GM12872 (cell line): Measurements from ENCODE around the gene SPEM2.

Experiments
- CTCF ChIP-seq: IDR thresholded peaks from 3 replicates; pipeline ENCODE4 v1.5.1; 2011; ENCODE audit warnings: low read depth, mild to moderate bottlenecking, low read length, moderate library complexity; ENCODE audit not compliant: insufficient read depth

The SPEM2 gene

GRCh38 chr17:7425316-7425715, at the start of gene SPEM2:
TSS of gene SPEM2 (plus strand) at chr17:7425616. CDS start at chr17:7425689, 73 bp downstream.
- no peak for TF ChIP-seq CTCF

- no peak for TF ChIP-seq CTCF
These were observed 46.3 kb upstream of the SPEM2 start for GRCh38 chr17:7379134-7379533.

GRCh38 chr17:7380321-7380720, 45.1 kb upstream of the SPEM2 start:
- TF ChIP-seq CTCF, result no peak

GRCh38 chr17:7380855-7381683, 44.3 kb upstream of the SPEM2 start, which contains the start of gene TNK1:
TSS of gene TNK1 (plus strand) at chr17:7381089. CDS start at chr17:7382927, 1,838 bp downstream.
- no peak for TF ChIP-seq CTCF

- no peak for TF ChIP-seq CTCF
These were observed 42.5 kb upstream of the SPEM2 start for GRCh38 chr17:7382901-7383300.

- TF ChIP-seq CTCF, result no peak
These were observed 42.1 kb upstream of the SPEM2 start for GRCh38 chr17:7383371-7383741.

GRCh38 chr17:7383742-7384488, 41.5 kb upstream of the SPEM2 start:
- TF ChIP-seq CTCF, result no peak
